Psoas muscle (tissue), 8 donors: ENCODE measurements around the gene KCNIP2. TPM values are rescaled to one million over a fixed set of nuclear protein-coding genes. Genes with fewer than 3 reads are reported as not detected.
"Not testable (repeated sequence)": the region's sequence is repeated elsewhere in the genome, so short reads cannot be mapped to it uniquely, and the experiment has no call there.

ENCODE experiments used
- ATAC-seq, 4 donors: fragments of 200-7000 bp; cut with Tn5 transposase; one replicate each; pipeline ENCODE4 v1.9.1; 2020; ENCODE audit warnings: moderate library complexity in 3 of 4, mild to moderate bottlenecking in 2 of 4
- DNase-seq, 2 donors: peaks; one replicate each; pipeline ENCODE4 v3.0.0-alpha.2; 2020
- H3K27ac ChIP-seq: fragments of 200-600 bp; one replicate; pipeline ENCODE4 v1.8.0; 2022
- H3K27me3 ChIP-seq, 3 donors: fragments of 200-600 bp in 1 of 3; one replicate each; pipeline versions ENCODE4 v1.6.1 to v1.8.0; 2013 to 2022; ENCODE audit warnings: low read length in 2 of 3, mild to moderate bottlenecking in 2 of 3, moderate library complexity in 1 of 3; ENCODE audit not compliant: insufficient read depth in 3 of 3
- H3K36me3 ChIP-seq, 2 donors: fragments of 200-600 bp in 1 of 2; one replicate each; pipeline versions ENCODE4 v1.6.1 to v1.8.0; 2013 to 2022; ENCODE audit warnings: low read depth in 1 of 2, mild to moderate bottlenecking in 1 of 2, moderate library complexity in 1 of 2; ENCODE audit not compliant: insufficient read depth in 1 of 2
- H3K4me1 ChIP-seq: fragments of 200-600 bp; one replicate; pipeline ENCODE4 v1.8.0; 2022
- H3K4me3 ChIP-seq: fragments of 200-600 bp; one replicate; pipeline ENCODE4 v1.8.0; 2022; ENCODE audit warnings: mild to moderate bottlenecking
- H3K9me3 ChIP-seq: fragments of 200-600 bp; one replicate; pipeline ENCODE4 v1.8.0; 2022
- WGBS, 3 donors: extraction: QIAGEN DNeasy Blood & Tissue Kit; methylation state at CpG; one replicate each; pipeline versions ENCODE4 v1.1.6 to v1.1.7; 2013; 5-methylcytosine and 5-hydroxymethylcytosine counted together
- intact Hi-C, 2 donors: fragments of 100-400 bp; cut with DNase I; formaldehyde crosslinking; loops; one replicate each; pipeline versions ENCODE4 v1.11.0 to v1.14.2; 2022
- polyA plus RNA-seq, 3 donors: library from polyadenylated mRNA; stranded (reverse); fragments of 200-250 nt; gene quantifications; one replicate each; pipeline ENCODE4 v1.2.3, GENCODE V29; 2013
- total RNA-seq, 4 donors: library from RNA; stranded (reverse); fragmentation: NEBNext Ultra II Directional in 2 of 4; extraction: Animal tissue kit (Norgen Biotek cat#: 25700) in 2 of 4; gene quantifications; one replicate each; pipeline versions ENCODE4 v1.2.1 to v1.2.4, GENCODE V29; 2021 to 2023
- TF ChIP-seq, protein P1 (sequence below): fragments of 200-600 bp; IDR thresholded peaks from one replicate; pipeline ENCODE4 v1.8.0; 2022; ENCODE audit warnings: antibody characterized with exemption
- donor health status: healthy with polysubstance abuse.
- donor health status: DM: no; HTN: no; CAD: no; lungs with moderate emphysema.
- donor health status: Bipolar disorder and iron deficiency.
- donor health status: healthy.
- donor health status: DM: yes; HTN: yes; CAD: no.
- donor health status: DM: no; HTN: no; CAD: no.
- donor health status: DM: no; HTN: no; CAD: no.
- donor health status: DM: yes; HTN: yes; CAD: no.

The KCNIP2 gene
- total and polyA plus RNA-seq, 7 donors, result 0.58 to 5.9 (median 1.2) TPM

DNA sequence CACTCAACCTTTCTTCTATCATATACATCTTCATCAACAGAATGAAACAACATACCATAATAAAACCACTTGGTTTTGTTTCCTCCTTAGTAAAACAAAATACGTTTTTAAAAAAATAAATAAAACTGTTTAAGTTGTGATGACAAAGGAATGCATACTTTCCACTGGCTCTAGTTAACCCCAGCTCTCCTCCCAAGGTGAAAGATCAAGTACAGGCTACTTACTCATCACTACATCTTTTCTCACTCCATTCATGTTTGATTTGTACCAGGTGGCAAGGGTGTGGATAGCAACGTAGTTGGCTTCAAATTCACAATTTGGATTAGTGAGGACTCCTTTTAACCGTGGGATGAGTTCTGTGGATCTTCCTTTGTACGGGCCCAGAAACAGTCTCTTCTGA is 40.1 kb downstream of the KCNIP2 start:
- TF ChIP-seq, protein P1, sequence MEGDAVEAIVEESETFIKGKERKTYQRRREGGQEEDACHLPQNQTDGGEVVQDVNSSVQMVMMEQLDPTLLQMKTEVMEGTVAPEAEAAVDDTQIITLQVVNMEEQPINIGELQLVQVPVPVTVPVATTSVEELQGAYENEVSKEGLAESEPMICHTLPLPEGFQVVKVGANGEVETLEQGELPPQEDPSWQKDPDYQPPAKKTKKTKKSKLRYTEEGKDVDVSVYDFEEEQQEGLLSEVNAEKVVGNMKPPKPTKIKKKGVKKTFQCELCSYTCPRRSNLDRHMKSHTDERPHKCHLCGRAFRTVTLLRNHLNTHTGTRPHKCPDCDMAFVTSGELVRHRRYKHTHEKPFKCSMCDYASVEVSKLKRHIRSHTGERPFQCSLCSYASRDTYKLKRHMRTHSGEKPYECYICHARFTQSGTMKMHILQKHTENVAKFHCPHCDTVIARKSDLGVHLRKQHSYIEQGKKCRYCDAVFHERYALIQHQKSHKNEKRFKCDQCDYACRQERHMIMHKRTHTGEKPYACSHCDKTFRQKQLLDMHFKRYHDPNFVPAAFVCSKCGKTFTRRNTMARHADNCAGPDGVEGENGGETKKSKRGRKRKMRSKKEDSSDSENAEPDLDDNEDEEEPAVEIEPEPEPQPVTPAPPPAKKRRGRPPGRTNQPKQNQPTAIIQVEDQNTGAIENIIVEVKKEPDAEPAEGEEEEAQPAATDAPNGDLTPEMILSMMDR, result no peak
- 64 to 76% (median 64%) methylated on average over 4 of the region's 4 CpGs for WGBS, 3 donors
- no peak for ATAC-seq
- Histone ChIP-seq H3K36me3 (peaks cover 23 to 100% of the 10 kb centered on the region in 2 donors), H3K4me3 (no peak overlapping the region), H3K4me1 (no peaks in the 10 kb centered on the region), H3K27me3 (no peaks in the 10 kb centered on the region), H3K9me3 (no peaks in the 10 kb centered on the region), H3K27ac (no peak overlapping the region)
- intact Hi-C loops, result loop anchor here in 1 of 2 donors (10.0 kb wide), 1 partner anchor 869 kb away; no protein-coding TSS in a partner anchor
- no peak for DNase-seq

DNA sequence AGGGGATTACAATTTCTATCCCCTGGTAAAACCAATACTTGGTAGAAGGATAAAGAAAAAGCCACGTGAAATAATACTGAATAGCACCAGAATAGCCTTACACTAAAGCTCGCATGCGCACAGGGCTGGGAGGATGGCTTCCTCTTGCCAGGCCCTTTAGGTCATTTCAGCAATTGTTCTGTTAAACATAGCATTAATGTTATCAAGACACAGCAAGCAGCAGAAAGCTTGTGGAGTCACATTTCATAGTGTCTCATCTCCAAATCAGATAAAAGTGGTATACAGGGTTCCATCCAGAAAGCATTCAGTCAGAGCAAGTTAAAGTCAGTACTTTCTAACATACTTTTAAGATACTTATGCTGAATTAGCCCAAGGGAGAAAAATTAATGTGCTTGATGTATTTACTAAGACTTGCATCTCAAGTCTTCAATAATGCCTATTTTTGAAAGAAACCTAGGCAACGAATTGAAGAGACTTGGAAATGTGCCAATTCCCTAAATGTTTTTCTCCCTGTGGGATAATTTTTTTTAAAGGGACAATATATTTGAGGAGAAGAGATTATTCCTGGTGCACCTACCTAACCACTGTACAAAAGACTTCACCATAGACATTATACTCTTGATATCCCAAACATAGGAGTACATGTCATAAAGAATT is 46.1 kb downstream of the KCNIP2 start:
- WGBS, 3 donors, result 69 to 78% (median 73%) methylated on average over 4 of the region's 4 CpGs
- peaks cover 22 to 100% of the 10 kb centered on the region in 2 donors for H3K36me3 ChIP-seq
- ATAC-seq, result no peak

DNA sequence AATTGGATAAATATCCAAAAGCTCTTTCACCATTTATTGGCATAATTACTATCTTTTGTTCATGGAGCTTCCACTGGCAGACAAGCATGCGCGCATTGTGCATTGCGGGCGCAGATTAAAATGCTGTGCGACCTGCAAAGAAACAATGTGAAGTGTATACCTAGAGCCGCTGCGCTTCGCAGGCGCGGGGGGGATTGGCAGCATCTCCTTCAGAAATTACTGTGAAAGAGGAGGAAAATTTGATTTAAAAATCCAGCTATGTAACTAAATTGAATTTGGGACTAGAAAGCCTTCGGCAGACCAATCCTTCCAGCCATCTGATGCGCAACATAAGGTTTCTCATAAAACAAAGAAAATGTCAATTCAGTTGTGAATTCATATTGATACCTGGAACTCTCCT is 50.1 kb downstream of the KCNIP2 start:
- H3K27ac ChIP-seq, result no peak overlapping the region
- intact Hi-C loops, result no loop called here
- WGBS, 3 donors, result 95 to 97% (median 96%) methylated on average over 12 of the region's 12 CpGs
- DNase-seq, result no peak
- no peak overlapping the region for H3K4me3 ChIP-seq
- no peaks in the 10 kb centered on the region for H3K27me3 ChIP-seq
- no peak for ATAC-seq
- TF ChIP-seq, protein P1, result no peak
- H3K4me1 ChIP-seq, result no peaks in the 10 kb centered on the region
- H3K9me3 ChIP-seq, result no peaks in the 10 kb centered on the region
- H3K36me3 ChIP-seq, result peaks cover 14 to 100% of the 10 kb centered on the region in 2 donors

More for the DNA sequence above, 46.1 kb downstream of the KCNIP2 start:
- Histone ChIP-seq H3K4me1 (no peaks in the 10 kb centered on the region), H3K27me3 (no peaks in the 10 kb centered on the region), H3K27ac (no peak overlapping the region), H3K9me3 (no peaks in the 10 kb centered on the region), H3K4me3 (no peak overlapping the region)
- intact Hi-C loops, result no loop called here
- DNase-seq, result no peak
- TF ChIP-seq, protein P1, result no peak

DNA sequence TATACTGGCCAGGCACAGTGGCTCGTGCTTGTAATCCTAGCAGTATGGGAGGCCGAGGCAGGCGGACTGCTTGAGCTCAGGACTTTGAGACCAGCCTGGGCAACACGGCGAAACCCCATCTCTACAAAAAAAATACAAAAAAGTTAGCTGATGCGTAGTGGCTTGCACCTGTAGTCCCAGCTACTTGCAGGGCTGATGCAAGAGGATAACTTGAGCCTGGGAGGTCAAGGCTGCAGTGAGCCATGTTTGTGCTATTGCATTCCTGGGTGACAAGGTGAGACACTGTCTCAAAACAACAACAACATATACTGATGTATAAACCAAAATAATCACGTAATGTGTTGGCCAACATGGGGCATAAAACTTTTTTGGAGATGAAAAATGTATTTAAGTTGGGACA is 53.9 kb downstream of the KCNIP2 start:
- TF ChIP-seq, protein P1, result no peak
- intact Hi-C loops, result no loop called here
- H3K27ac ChIP-seq, result no peak overlapping the region
- H3K36me3 ChIP-seq, result peaks cover 17 to 100% of the 10 kb centered on the region in 2 donors
- no peaks in the 10 kb centered on the region for H3K27me3 ChIP-seq
- H3K9me3 ChIP-seq, result no peaks in the 10 kb centered on the region
- DNase-seq, result no peak
- no peak for ATAC-seq
- WGBS, 3 donors, result 89 to 95% (median 91%) methylated on average over 7 of the region's 7 CpGs
- peaks cover under 1% of the 10 kb centered on the region for H3K4me1 ChIP-seq
- no peak overlapping the region for H3K4me3 ChIP-seq

DNA sequence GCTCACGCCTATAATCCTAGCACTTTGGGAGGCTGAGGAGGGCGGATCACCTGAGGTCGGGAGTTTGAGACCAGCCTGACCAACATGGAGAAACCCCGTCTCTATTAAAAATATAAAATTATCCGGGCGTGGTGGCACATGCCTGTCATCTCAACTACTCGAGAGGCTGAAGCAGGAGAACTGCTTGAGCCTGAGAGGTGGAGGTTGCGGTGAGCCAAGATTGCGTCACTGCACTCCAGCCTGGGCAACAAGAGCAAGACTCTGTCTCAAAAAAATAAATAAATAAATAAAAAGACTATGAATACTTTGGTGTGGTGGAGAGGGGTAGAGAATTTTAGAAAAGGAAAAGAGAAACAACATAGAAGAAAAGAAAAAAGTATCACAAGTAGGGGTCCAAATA is 54.4 kb downstream of the KCNIP2 start:
- H3K36me3 ChIP-seq, result peaks cover 17 to 100% of the 10 kb centered on the region in 2 donors
- H3K4me3 ChIP-seq, intact Hi-C loops, H3K27ac ChIP-seq, DNase-seq, H3K27me3 ChIP-seq, H3K9me3 ChIP-seq, ATAC-seq, H3K4me1 ChIP-seq: not testable (repeated sequence)
- 82 to 91% (median 86%) methylated on average over 9 of the region's 9 CpGs for WGBS, 3 donors
